Measurements from ENCODE around the gene DDIT4.

Gene DDIT4

DNA sequence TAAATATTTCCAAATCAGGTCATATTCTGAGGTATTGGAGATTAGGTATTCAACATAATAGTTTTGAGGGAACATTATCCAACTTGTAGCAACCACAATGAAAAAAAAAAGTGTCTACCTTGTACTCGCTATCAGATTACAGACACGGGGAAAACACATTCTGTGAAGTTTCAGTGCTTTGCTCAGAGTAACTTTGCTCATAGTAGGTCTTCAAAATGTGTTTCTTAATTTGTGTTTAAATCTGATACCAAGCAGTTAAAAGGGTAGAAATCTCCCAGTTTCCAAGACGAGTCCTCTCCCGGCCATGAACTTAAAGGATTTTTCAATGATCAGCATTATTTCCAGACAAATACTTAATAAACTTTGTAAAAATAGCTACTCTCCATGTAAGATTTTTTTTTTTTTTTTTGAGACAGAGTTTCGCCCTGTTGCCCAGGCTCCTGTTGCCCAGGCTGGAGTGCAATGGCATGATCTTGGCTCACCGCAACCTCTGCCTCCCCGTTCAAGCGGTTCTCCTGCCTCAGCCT, 39.2 kb downstream of the DDIT4 start:
- TF ChIP-seq, protein P1, sequence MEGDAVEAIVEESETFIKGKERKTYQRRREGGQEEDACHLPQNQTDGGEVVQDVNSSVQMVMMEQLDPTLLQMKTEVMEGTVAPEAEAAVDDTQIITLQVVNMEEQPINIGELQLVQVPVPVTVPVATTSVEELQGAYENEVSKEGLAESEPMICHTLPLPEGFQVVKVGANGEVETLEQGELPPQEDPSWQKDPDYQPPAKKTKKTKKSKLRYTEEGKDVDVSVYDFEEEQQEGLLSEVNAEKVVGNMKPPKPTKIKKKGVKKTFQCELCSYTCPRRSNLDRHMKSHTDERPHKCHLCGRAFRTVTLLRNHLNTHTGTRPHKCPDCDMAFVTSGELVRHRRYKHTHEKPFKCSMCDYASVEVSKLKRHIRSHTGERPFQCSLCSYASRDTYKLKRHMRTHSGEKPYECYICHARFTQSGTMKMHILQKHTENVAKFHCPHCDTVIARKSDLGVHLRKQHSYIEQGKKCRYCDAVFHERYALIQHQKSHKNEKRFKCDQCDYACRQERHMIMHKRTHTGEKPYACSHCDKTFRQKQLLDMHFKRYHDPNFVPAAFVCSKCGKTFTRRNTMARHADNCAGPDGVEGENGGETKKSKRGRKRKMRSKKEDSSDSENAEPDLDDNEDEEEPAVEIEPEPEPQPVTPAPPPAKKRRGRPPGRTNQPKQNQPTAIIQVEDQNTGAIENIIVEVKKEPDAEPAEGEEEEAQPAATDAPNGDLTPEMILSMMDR (IDR thresholded peaks at IDR 0.05; ENCODE audit: low read depth, low read length), result no peak
- H3K4me3 ChIP-seq (ENCODE audit: low read depth, low read length), result no peak overlapping the region

DNA sequence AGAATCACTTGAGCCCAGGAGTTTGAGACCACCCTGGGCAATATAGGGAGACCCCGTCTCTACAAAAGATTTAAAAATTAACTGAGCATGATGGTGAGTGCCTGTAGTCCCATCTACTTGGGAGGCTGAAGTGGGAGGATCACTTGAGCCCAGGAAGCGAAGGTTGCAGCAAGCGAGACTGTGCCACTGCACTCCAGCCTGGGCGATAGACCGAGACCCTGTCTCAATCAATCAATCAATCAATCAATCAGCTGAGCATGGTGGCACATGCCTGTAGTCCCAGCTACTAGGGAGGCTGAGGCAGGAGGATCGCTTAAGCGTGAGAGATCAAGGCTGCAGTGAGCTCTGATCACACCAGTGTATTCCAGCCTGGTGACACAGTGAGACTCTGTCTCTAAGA, 40.5 kb downstream of the DDIT4 start:
- TF ChIP-seq, protein P1 (IDR thresholded peaks at IDR 0.05; ENCODE audit: low read depth, low read length), result no peak

DNA sequence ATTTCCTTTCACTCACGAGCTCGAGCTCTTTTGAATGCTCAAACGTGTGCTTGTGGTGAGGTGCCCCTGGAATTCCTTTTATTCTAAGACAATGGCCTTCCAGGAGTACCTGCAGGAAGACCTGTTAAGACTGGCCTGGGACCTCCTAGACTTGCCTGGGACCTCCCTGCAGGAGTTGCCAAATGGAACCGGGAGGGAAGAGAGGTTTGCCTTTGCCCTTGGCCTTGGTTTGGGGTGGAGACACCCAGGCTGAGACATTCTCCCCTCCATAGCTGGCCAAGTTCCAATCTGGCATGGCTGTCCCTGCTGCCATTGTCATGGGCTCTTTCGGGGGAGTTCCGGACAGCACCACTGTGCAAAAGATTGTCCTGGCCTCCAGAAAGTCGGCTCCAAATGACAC, 41.3 kb downstream of the DDIT4 start:
- TF ChIP-seq, protein P1 (IDR thresholded peaks at IDR 0.05; ENCODE audit: low read depth, low read length), result no peak
- no peak overlapping the region for H3K4me3 ChIP-seq (ENCODE audit: low read depth, low read length)

More for the DNA sequence above, 40.5 kb downstream of the DDIT4 start:
- no peak overlapping the region for H3K4me3 ChIP-seq (ENCODE audit: low read depth, low read length)

DNA sequence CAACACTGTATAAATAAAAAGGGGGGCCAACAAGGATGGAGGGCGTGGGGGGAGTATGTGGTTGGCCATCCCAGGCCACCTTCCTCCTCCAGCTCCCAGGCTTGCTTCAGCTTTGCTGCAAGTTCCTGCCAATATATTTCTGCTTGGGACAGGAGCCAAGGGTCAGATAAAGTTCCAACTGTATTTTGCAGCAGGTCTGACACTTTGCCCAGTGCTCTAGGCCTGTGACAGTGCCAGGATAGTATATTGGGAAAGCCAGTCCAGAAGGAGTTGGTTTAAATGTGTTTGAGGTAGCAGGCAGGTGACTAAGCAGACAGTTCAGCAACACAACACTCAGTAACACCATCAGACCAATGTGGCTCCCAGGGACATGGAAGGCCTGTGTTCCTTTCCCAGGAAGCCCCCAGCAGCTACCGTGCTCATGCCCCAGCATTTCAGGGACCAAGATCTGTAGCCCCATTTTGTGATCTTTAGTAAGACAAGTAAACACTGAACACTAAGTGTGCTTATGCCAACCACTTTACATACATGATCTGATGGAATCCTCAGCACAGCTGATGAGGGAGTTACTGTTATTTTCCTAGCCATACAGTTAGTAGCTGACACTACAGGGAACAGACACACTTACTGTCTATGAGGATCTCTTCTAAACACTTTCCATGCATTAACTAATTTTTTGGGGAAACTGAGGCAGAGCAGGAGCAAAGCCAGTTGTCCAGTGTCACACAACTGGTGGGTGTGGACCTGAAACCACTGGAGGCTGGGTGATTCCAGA, 42.1 kb downstream of the DDIT4 start:
- TF ChIP-seq, protein P1 (IDR thresholded peaks at IDR 0.05; ENCODE audit: low read depth, low read length), result no peak
- H3K4me3 ChIP-seq (ENCODE audit: low read depth, low read length), result no peak overlapping the region

DNA sequence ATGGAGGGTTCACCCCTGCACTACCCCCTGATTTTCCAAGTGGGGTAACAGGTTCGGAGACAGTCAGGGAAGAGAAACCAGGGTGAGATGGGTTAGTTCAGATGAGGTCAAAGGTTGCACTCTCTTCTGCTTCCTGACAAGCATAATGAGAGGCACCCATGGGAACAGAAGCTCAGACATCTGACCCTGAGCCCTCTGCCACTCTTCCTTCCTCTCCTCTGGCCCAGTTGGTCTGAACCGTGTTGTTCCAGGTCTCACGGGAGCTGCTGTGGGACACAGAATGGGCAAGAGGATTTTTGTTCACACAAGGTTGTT, 42.6 kb downstream of the DDIT4 start:
- TF ChIP-seq, protein P1 (IDR thresholded peaks at IDR 0.05; ENCODE audit: low read depth, low read length), result no peak
- H3K4me3 ChIP-seq (ENCODE audit: low read depth, low read length), result no peak overlapping the region

DNA sequence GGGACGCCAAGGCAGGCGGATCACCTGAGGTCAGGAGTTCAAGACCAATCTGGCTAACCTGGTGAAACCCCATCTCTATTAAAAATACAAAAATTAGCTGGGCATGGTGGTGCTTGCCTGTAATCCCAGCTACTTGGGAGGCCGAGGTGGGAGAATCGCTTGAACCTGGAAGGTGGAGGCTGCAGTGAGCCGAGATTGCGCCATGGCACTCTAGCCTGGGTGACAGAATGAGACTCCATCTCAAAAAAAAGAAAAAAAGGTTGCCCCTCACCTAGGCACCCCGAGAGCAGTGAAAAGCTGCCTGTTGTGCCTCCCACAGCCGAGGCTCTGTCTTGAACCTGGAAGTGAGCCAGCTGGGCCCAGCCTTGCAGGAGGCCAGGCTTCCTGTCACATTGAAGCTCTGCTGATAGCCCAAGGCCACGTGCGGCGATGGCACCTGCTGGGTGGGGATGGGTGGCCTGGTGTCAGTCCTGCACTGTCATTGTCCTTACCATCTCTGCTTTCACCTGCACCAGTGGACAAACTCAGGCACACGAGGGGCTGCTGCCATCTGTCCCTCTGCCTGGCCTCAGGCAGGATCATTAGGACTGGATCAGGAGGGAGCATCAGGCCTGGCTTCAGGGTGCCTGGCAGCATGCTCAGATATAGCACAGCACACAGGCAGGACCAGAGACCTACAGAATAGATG, 43.2 kb downstream of the DDIT4 start:
- TF ChIP-seq, protein P1 (IDR thresholded peaks at IDR 0.05; ENCODE audit: low read depth, low read length), result no peak

More for the DNA sequence above, 43.2 kb downstream of the DDIT4 start:
- H3K4me3 ChIP-seq (ENCODE audit: low read depth, low read length), result no peak overlapping the region
